Stomach (tissue), 4 donors: ENCODE measurements around the gene CD209.

ENCODE experiments used
- CTCF ChIP-seq, 7 experiments: fragments of 450-650 bp in 4 of 7; fragments of 200-600 bp in 3 of 7; sonication (generic) in 3 of 7; IDR thresholded peaks; one replicate each; pipeline ENCODE4 v1.5.1; 2016 to 2019; ENCODE audit warnings: antibody characterized with exemption in 7 of 7, control low read depth in 2 of 7, mild to moderate bottlenecking in 1 of 7
- POLR2A ChIP-seq, 4 donors: fragments of 450-650 bp; IDR thresholded peaks; one replicate each; pipeline ENCODE4 v1.6.1; 2016; ENCODE audit warnings: antibody characterized with exemption in 4 of 4, control low read depth in 2 of 4, mild to moderate bottlenecking in 1 of 4, moderate library complexity in 1 of 4
- POLR2AphosphoS5 ChIP-seq, 3 donors: sonication (generic); formaldehyde crosslinking; IDR thresholded peaks; one replicate each; pipeline ENCODE4 v1.6.1; 2016; ENCODE audit warnings: antibody characterized with exemption in 3 of 3

- TF ChIP-seq CTCF (IDR thresholded peaks at IDR 0.05) (no peak), POLR2AphosphoS5 (IDR thresholded peaks at IDR 0.05) (no peak), POLR2A (IDR thresholded peaks at IDR 0.05) (no peak)
These were observed 19.2 kb upstream of the CD209 start for GRCh38 chr19:7766535-7766934.
